ENCODE data around the gene ARMC7. TPM values are rescaled to one million over a fixed set of nuclear protein-coding genes. Genes with fewer than 3 reads are reported as not detected.

ARMC7 gene
- total RNA-seq, 1 experiment from 2014 or later, result 12.3 TPM

DNA sequence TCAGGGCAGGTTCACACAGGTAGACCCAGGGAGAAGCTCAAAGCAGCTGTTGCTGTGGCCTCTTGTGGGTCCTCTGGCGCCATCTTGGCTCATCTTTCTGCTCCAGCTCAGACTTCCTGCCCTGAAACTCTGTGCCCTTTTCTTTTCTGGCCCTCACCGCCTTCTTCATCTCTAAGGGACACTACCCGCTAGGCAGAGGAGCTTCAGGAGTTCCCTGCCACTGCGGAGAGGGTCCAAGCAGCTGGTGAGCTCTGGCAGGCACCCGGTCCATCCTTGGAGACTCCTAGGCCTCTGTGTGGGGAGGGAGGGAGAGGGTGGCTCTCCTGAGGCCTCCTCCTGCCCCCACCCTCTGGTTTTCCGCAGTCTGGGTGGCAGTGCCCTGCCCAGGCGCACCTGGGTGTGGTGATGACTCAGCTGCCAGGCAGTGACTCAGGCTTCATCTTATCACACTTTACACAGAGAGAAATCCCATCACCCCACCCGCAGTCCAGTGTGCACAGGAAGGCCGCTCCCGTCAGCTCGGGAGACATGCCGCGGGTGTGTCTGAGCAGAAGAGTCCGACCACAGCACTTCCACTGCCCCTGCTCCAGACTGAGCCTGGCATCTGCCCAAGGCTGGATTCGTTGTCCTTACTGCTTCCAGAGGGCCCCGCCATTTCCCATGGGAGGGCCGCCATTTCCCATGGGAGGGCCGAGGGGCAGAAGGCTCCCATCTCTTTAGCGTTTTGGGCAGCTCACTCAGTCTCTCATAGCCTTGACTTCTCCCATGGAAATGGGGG, 14.5 kb downstream of the ARMC7 start:
- no peaks in the 10 kb centered on the region for H3K4me1 ChIP-seq (ENCODE audit: insufficient read depth, low read length, poor library complexity, severe bottlenecking)
- intact Hi-C loops (cut with micrococcal nuclease; ENCODE audit: unreplicated experiment), result no loop called here
- no peak for DNase-seq (ENCODE audit: low spot score)

DNA sequence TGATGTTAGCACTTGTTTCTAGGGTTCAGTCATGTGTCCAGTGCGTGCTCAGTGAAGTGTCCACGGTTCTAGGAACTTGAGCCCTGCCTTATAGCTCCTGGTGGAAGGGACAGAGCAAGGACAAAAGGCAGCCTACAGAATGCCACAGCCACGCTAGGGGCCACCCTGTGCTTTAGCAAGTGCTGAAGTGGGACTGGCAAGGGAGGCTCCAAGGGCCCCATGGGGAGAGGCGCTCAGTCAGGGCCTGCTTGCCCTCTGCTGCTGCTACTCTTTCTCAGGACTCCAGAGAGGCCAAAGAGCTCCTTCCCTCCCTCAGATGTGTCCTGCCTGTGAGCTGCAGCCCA, 15.0 kb downstream of the ARMC7 start:
- Histone ChIP-seq H3K27ac (ENCODE audit: low read depth, low read length, poor library complexity, severe bottlenecking) (no peak overlapping the region), H3K27me3 (replicated peaks; ENCODE audit: insufficient read depth, low read depth, low read length, poor library complexity) (no peaks in the 10 kb centered on the region), H3K4me1 (ENCODE audit: insufficient read depth, low read length, poor library complexity, severe bottlenecking) (no peaks in the 10 kb centered on the region), H3K4me3 (ENCODE audit: low read depth, low read length, poor library complexity, severe bottlenecking) (no peak overlapping the region), H3K36me3 (ENCODE audit: insufficient read depth, low read length, poor library complexity, severe bottlenecking) (peaks cover 5% of the 10 kb centered on the region), H3K9me3 (ENCODE audit: low read depth, low read length, poor library complexity, severe bottlenecking) (no peaks in the 10 kb centered on the region)
- no peak for DNase-seq (ENCODE audit: low spot score)
- BruUV-seq (replicated peaks), result no TSS peak
- TF ChIP-seq EZH2 (IDR thresholded peaks at IDR 0.05; ENCODE audit: borderline replicate concordance, low read depth, low read length, poor library complexity, severe bottlenecking), result no peak
- TF ChIP-seq, protein P1, sequence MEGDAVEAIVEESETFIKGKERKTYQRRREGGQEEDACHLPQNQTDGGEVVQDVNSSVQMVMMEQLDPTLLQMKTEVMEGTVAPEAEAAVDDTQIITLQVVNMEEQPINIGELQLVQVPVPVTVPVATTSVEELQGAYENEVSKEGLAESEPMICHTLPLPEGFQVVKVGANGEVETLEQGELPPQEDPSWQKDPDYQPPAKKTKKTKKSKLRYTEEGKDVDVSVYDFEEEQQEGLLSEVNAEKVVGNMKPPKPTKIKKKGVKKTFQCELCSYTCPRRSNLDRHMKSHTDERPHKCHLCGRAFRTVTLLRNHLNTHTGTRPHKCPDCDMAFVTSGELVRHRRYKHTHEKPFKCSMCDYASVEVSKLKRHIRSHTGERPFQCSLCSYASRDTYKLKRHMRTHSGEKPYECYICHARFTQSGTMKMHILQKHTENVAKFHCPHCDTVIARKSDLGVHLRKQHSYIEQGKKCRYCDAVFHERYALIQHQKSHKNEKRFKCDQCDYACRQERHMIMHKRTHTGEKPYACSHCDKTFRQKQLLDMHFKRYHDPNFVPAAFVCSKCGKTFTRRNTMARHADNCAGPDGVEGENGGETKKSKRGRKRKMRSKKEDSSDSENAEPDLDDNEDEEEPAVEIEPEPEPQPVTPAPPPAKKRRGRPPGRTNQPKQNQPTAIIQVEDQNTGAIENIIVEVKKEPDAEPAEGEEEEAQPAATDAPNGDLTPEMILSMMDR (conservative IDR thresholded peaks at IDR 0.05; ENCODE audit: low read depth, low read length), result no peak
- intact Hi-C loops (cut with micrococcal nuclease; ENCODE audit: unreplicated experiment), result no loop called here
- ChIA-PET CTCF (no interaction called here), POLR2A (ENCODE audit: low non-redundant PET) (no interaction called here)

More for the DNA sequence above, 14.5 kb downstream of the ARMC7 start:
- H3K9me3 ChIP-seq (ENCODE audit: low read depth, low read length, poor library complexity, severe bottlenecking), result no peaks in the 10 kb centered on the region
- ChIA-PET CTCF (no interaction called here), POLR2A (ENCODE audit: low non-redundant PET) (no interaction called here)
- H3K27ac ChIP-seq (ENCODE audit: low read depth, low read length, poor library complexity, severe bottlenecking), result no peak overlapping the region
- TF ChIP-seq, protein P1 (conservative IDR thresholded peaks at IDR 0.05; ENCODE audit: low read depth, low read length), result no peak
- no peak for TF ChIP-seq EZH2 (IDR thresholded peaks at IDR 0.05; ENCODE audit: borderline replicate concordance, low read depth, low read length, poor library complexity, severe bottlenecking)
- no TSS peak for BruUV-seq (replicated peaks)
- no peaks in the 10 kb centered on the region for H3K27me3 ChIP-seq (replicated peaks; ENCODE audit: insufficient read depth, low read depth, low read length, poor library complexity)
- no peaks in the 10 kb centered on the region for H3K36me3 ChIP-seq (ENCODE audit: insufficient read depth, low read length, poor library complexity, severe bottlenecking)
- no peak overlapping the region for H3K4me3 ChIP-seq (ENCODE audit: low read depth, low read length, poor library complexity, severe bottlenecking)

DNA sequence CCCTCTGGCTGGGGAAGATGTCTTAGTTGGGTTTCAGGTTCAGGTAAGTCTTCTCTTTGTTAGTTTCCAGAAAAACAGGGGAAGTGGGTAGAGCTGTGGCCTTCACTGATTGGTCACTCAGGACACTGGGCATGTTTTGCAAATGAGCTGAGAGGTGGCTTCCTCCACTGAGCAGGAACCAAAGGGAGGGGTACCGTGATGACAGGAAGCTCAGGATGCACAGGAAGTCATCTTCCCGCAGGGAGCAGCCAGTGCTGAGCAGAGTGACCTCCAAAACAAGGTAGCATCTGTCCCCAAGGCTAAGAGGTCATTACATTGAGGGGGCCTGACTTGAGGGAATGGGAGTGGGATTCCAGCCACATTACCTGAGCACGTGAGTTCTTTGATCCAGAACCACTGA, 16.2 kb downstream of the ARMC7 start:
- BruUV-seq (replicated peaks), result no TSS peak
- peaks cover 7% of the 10 kb centered on the region for H3K4me1 ChIP-seq (ENCODE audit: insufficient read depth, low read length, poor library complexity, severe bottlenecking)
- no peaks in the 10 kb centered on the region for H3K9me3 ChIP-seq (ENCODE audit: low read depth, low read length, poor library complexity, severe bottlenecking)
- peaks cover 9% of the 10 kb centered on the region for H3K36me3 ChIP-seq (ENCODE audit: insufficient read depth, low read length, poor library complexity, severe bottlenecking)
- ChIA-PET POLR2A (ENCODE audit: low non-redundant PET) (interaction anchor here (0.5 kb wide), 1 partner anchor 8 kb away, joined by 5 read pairs; no protein-coding TSS in a partner anchor), CTCF (no interaction called here)
- TF ChIP-seq, protein P1 (conservative IDR thresholded peaks at IDR 0.05; ENCODE audit: low read depth, low read length), result no peak
- TF ChIP-seq EZH2 (IDR thresholded peaks at IDR 0.05; ENCODE audit: borderline replicate concordance, low read depth, low read length, poor library complexity, severe bottlenecking), result no peak
- H3K4me3 ChIP-seq (ENCODE audit: low read depth, low read length, poor library complexity, severe bottlenecking), result no peak overlapping the region
- H3K27ac ChIP-seq (ENCODE audit: low read depth, low read length, poor library complexity, severe bottlenecking), result no peak overlapping the region
- intact Hi-C loops (cut with micrococcal nuclease; ENCODE audit: unreplicated experiment), result no loop called here
- DNase-seq (ENCODE audit: low spot score), result no peak
- no peaks in the 10 kb centered on the region for H3K27me3 ChIP-seq (replicated peaks; ENCODE audit: insufficient read depth, low read depth, low read length, poor library complexity)

Measured in A673 (cell line).